ENCODE results near the gene C9orf152.

C9orf152 gene

GRCh38 chr9:110189559-110190320 is 18.2 kb downstream of the C9orf152 start:
- no peak for TF ChIP-seq CSDC2 (CRISPR knock-in tag; IDR thresholded peaks at IDR 0.05)
- no peak for TF ChIP-seq GLIS3 (CRISPR knock-in tag; IDR thresholded peaks at IDR 0.05)
- TF ChIP-seq ZFP30 (CRISPR knock-in tag; IDR thresholded peaks at IDR 0.05): no peak
- TF ChIP-seq TSHZ2 (CRISPR knock-in tag; IDR thresholded peaks at IDR 0.05): no peak
- TF ChIP-seq PPARA (CRISPR knock-in tag; IDR thresholded peaks at IDR 0.05; ENCODE audit: borderline replicate concordance): no peak
- no peak for TF ChIP-seq OSR1 (CRISPR knock-in tag; IDR thresholded peaks at IDR 0.05)
- TF ChIP-seq CSRNP3 (CRISPR knock-in tag; IDR thresholded peaks at IDR 0.05): no peak
- no peak for TF ChIP-seq CREB5 (CRISPR knock-in tag; IDR thresholded peaks at IDR 0.05; ENCODE audit: low read depth)
- no peak for TF ChIP-seq ESRRG (CRISPR knock-in tag; IDR thresholded peaks at IDR 0.05)
- ATAC-seq: no peak

GRCh38 chr9:110188991-110189390 is 19.0 kb downstream of the C9orf152 start:
- ATAC-seq: no peak
- TF ChIP-seq ISL1 (CRISPR knock-in tag; IDR thresholded peaks at IDR 0.05) (no peak), RARB (CRISPR knock-in tag; IDR thresholded peaks at IDR 0.05) (no peak), TCF4 (CRISPR knock-in tag; IDR thresholded peaks at IDR 0.05; ENCODE audit: borderline replicate concordance) (no peak), BACH2 (CRISPR knock-in tag; IDR thresholded peaks at IDR 0.05; ENCODE audit: borderline replicate concordance) (no peak), ESRRG (CRISPR knock-in tag; IDR thresholded peaks at IDR 0.05) (no peak), OSR1 (CRISPR knock-in tag; IDR thresholded peaks at IDR 0.05) (no peak), GLIS3 (CRISPR knock-in tag; IDR thresholded peaks at IDR 0.05) (no peak), CREB5 (CRISPR knock-in tag; IDR thresholded peaks at IDR 0.05; ENCODE audit: low read depth) (no peak), PATZ1 (CRISPR knock-in tag; IDR thresholded peaks at IDR 0.05; ENCODE audit: borderline replicate concordance) (no peak), PPARA (CRISPR knock-in tag; IDR thresholded peaks at IDR 0.05; ENCODE audit: borderline replicate concordance) (no peak), CSRNP3 (CRISPR knock-in tag; IDR thresholded peaks at IDR 0.05) (no peak), ZNF565 (CRISPR knock-in tag; conservative IDR thresholded peaks at IDR 0.05; ENCODE audit: low read depth) (no peak), TSHZ2 (CRISPR knock-in tag; IDR thresholded peaks at IDR 0.05) (no peak)

Measured in SK-N-SH treated with all-trans-retinoic acid at 6 μM for 48 hours (cell line).